Neuronal stem cell (in vitro differentiated cells): ENCODE measurements around the gene YTHDF1.
A peak's percentile ranks its signal among the peaks of the same experiment; 100 is the strongest.
"Not testable (repeated sequence)": the region's sequence is repeated elsewhere in the genome, so short reads cannot be mapped to it uniquely, and the experiment has no call there.

Experiments used
- DNase-seq: peaks from one replicate; pipeline ENCODE4 v3.0.0-alpha.2; 2013; ENCODE audit warnings: low spot score
- H2AFZ ChIP-seq: one replicate; pipeline ENCODE4 v1.6.1; 2013; ENCODE audit warnings: mild to moderate bottlenecking, low read length, inconsistent platforms
- H2AK5ac ChIP-seq: 2 replicates; pipeline ENCODE4 v1.6.1; 2013; ENCODE audit warnings: low read depth, mild to moderate bottlenecking, inconsistent platforms, low read length, moderate library complexity, mixed read lengths
- H2BK120ac ChIP-seq: 2 replicates; pipeline ENCODE4 v1.6.1; 2013; ENCODE audit warnings: low read depth, mild to moderate bottlenecking, inconsistent platforms, low read length, moderate library complexity, mixed read lengths
- H2BK12ac ChIP-seq: one replicate; pipeline ENCODE4 v1.6.1; 2013; ENCODE audit warnings: low read length, inconsistent platforms
- H2BK15ac ChIP-seq: 2 replicates; pipeline ENCODE4 v1.6.1; 2013; ENCODE audit warnings: mild to moderate bottlenecking, low read length, inconsistent platforms, mixed read lengths
- H2BK5ac ChIP-seq: one replicate; pipeline ENCODE4 v1.6.1; 2013; ENCODE audit warnings: inconsistent platforms, mild to moderate bottlenecking, low read length, moderate library complexity
- H3K14ac ChIP-seq: one replicate; pipeline ENCODE4 v1.6.1; 2013; ENCODE audit warnings: low read length, inconsistent platforms
- H3K18ac ChIP-seq: 2 replicates; pipeline ENCODE4 v1.6.1; 2013; ENCODE audit warnings: low read length, inconsistent platforms
- H3K23ac ChIP-seq: 2 replicates; pipeline ENCODE4 v1.6.1; 2013; ENCODE audit warnings: low read depth, mild to moderate bottlenecking, mixed read lengths, low read length, inconsistent platforms; ENCODE audit not compliant: poor library complexity
- H3K27ac ChIP-seq: replicated peaks from 3 replicates; pipeline ENCODE4 v1.5.1; 2013; ENCODE audit warnings: low read length, inconsistent platforms
- H3K27me3 ChIP-seq, 3 experiments: 2 replicates each; pipeline ENCODE4 v1.6.1; 2013; ENCODE audit warnings: low read length in 3 of 3, mild to moderate bottlenecking in 2 of 3, inconsistent platforms in 1 of 3, low read depth in 1 of 3, mixed read lengths in 1 of 3, moderate library complexity in 1 of 3; ENCODE audit not compliant: control insufficient read depth in 3 of 3, insufficient read depth in 3 of 3
- H3K36me3 ChIP-seq, 2 donors: replicated peaks in 1 of 2; 2 replicates each; pipeline ENCODE4 v1.6.1; 2013; ENCODE audit warnings: low read length in 2 of 2; ENCODE audit not compliant: control insufficient read depth in 2 of 2, insufficient read depth in 2 of 2
- H3K4ac ChIP-seq: 2 replicates; pipeline ENCODE4 v1.6.1; 2013; ENCODE audit warnings: inconsistent platforms, mild to moderate bottlenecking, low read length, moderate library complexity
- H3K4me1 ChIP-seq, 2 donors: 1 replicate in 1 of 2; 2 replicates in 1 of 2; pipeline ENCODE4 v1.6.1; 2013; ENCODE audit warnings: low read length in 2 of 2, low read depth in 1 of 2; ENCODE audit not compliant: control insufficient read depth in 2 of 2, insufficient read depth in 1 of 2
- H3K4me2 ChIP-seq: one replicate; pipeline ENCODE4 v1.6.1; 2013; ENCODE audit warnings: mild to moderate bottlenecking, low read length, inconsistent platforms; ENCODE audit not compliant: insufficient read depth, poor library complexity, severe bottlenecking
- H3K4me3 ChIP-seq, 2 donors: 2 replicates each; pipeline ENCODE4 v1.5.1; 2013; ENCODE audit warnings: low read length in 2 of 2, mild to moderate bottlenecking in 2 of 2, inconsistent platforms in 1 of 2, moderate library complexity in 1 of 2
- H3K79me1 ChIP-seq: one replicate; pipeline ENCODE4 v1.6.1; 2013; ENCODE audit warnings: low read depth, mild to moderate bottlenecking, inconsistent platforms, low read length, moderate library complexity
- H3K9ac ChIP-seq: one replicate; pipeline ENCODE4 v1.6.1; 2013; ENCODE audit warnings: mild to moderate bottlenecking, low read depth, low read length, inconsistent platforms; ENCODE audit not compliant: poor library complexity
- H3K9me3 ChIP-seq, 2 donors: replicated peaks in 1 of 2; 2 replicates each; pipeline versions ENCODE3 to v1.6.1; 2013; ENCODE audit warnings: low read length in 2 of 2, mild to moderate bottlenecking in 2 of 2, inconsistent platforms in 1 of 2, low read depth in 1 of 2, mixed read lengths in 1 of 2, moderate library complexity in 1 of 2; ENCODE audit not compliant: control insufficient read depth in 2 of 2, insufficient read depth in 1 of 2
- H4K8ac ChIP-seq: one replicate; pipeline ENCODE4 v1.6.1; 2013; ENCODE audit warnings: low read depth, mild to moderate bottlenecking, inconsistent platforms, low read length, moderate library complexity
- H4K91ac ChIP-seq: one replicate; pipeline ENCODE4 v1.6.1; 2013; ENCODE audit warnings: low read length, low read depth, mild to moderate bottlenecking, inconsistent platforms; ENCODE audit not compliant: poor library complexity
- WGBS, 2 donors: extraction: QIAGEN DNeasy Blood & Tissue Kit; methylation state at CpG; one replicate each; pipeline ENCODE4 v1.1.7; 2013; ENCODE audit warnings: missing lambda C conversion rate in 2 of 2, mixed read lengths in 1 of 2; ENCODE audit not compliant: insufficient read length in 2 of 2, insufficient replicate concordance in 1 of 2; ENCODE audit errors: extremely low coverage in 2 of 2; 5-methylcytosine and 5-hydroxymethylcytosine counted together

The YTHDF1 gene

DNA sequence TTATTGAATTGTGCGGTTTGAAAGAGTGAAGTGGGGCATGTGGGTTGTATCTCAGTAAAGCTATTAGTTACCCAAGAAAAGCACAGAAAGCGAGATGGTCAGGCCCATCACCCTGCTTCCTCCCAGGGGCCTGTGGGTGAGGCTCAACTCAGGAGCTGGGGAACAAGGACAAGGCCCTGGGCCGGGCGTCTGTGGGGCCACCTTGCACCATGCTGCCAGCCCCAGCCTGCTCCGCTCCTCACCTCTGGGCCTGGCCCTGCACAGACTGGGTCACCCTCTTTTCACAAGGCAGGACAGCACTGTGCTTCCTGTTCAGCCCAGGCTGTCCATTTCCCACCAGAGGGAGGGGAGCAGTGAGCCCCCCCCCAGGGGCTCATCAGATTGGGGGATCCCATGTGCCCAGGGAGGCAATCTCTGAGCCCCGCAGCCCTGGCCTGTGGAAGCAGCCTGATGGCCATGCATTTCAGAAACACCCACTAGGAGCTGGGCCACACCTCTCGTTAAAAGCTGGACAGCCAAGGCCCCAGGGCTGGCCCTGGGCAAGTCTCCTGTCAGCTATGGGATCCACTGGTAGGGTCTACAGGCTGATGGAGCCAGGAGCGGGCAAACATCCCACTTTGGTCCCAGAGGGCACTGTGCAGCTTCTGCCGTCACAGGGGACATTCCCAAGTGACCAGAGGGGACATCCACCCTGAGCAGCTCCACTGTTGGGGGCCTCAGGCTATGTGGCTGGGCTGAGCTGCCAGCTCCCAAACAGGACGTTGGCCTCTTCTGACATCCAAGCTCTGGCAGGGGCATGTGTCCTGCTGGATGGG lies 55.9 kb downstream of the YTHDF1 start:
- Histone ChIP-seq H2AK5ac (peak overlapping the region; percentile 98), H3K4me2 (no peak overlapping the region), H3K9me3 (peaks cover 0 to 3% of the 10 kb centered on the region in 2 donors), H3K27me3 (peaks cover 0 to 22% (median 0%) of the 10 kb centered on the region in 3 experiments), H3K4me3 (no peak overlapping the region), H3K36me3 (no peaks in the 10 kb centered on the region), H3K14ac (peak overlapping the region; percentile 4), H3K18ac (peak overlapping the region; percentile 70), H2BK15ac (peak overlapping the region; percentile 75), H2AFZ (no peak overlapping the region), H4K91ac (no peak overlapping the region), H3K9ac (no peak overlapping the region), H3K27ac (no peak overlapping the region), H3K4ac (no peak overlapping the region), H3K79me1 (no peaks in the 10 kb centered on the region), H3K23ac (no peak overlapping the region), H3K4me1 (peaks cover 8 to 20% of the 10 kb centered on the region in 2 donors), H4K8ac (no peak overlapping the region), H2BK120ac (peak overlapping the region; percentile 24), H2BK5ac (peak overlapping the region; percentile 3), H2BK12ac (peak overlapping the region; percentile 60)
- DNase-seq = no peak
- 100% methylated on average over 1 of the region's 10 CpGs; no CpG with 5 or more reads in 1 of the 2 donors for WGBS, 2 donors

DNA sequence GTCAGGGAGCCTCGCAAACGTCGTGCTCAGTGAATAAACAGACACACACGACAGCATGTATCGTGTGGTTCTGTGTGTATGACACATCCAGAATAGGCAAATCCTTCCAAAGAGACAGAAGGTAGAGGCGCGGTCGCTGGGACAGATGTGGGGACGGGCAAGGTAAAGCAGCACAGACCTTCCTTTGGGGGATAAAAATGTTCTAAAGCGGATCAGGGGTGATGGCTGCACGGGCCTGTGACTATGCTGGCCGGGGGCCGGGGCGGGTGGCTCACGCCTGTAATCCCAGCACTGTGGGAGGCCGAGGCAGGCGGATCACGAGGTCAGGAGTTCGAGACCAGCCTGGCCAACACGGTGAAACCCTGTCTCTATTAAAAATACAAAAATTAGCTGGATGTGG lies 56.7 kb downstream of the YTHDF1 start:
- not testable (repeated sequence) for H4K8ac ChIP-seq, H3K4ac ChIP-seq, H3K4me3 ChIP-seq, H3K18ac ChIP-seq, H4K91ac ChIP-seq, H3K23ac ChIP-seq, H2BK12ac ChIP-seq, H2BK5ac ChIP-seq, H3K4me2 ChIP-seq, H2BK15ac ChIP-seq, H3K79me1 ChIP-seq, H3K9ac ChIP-seq, H3K27ac ChIP-seq, H2AK5ac ChIP-seq, DNase-seq, H3K9me3 ChIP-seq, H2BK120ac ChIP-seq, H3K36me3 ChIP-seq, H2AFZ ChIP-seq
- WGBS, 2 donors = no CpG with 5 or more reads among the region's 20 CpGs
- Histone ChIP-seq H3K4me1 (peaks cover 8 to 13% of the 10 kb centered on the region in 2 donors), H3K14ac (peak overlapping the region; percentile 17), H3K27me3 (peaks cover 0 to 25% (median 0%) of the 10 kb centered on the region in 3 experiments)

DNA sequence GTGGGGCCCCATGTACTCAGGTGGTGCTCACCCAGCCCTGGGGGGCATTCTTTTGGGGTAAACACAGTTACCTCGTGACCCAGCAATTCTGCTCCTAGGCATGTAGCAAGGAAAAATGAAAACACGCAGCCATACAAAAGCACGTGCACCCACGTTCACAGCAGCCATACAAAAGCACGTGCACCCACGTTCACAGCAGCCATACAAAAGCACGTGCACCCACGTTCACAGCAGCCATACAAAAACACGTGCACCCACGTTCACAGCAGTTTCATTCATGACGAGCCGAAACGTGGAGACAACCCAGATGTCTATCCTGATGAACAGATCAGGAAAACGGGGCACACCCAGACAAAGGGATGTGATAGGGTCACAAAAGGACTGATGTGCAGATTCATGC lies 57.1 kb downstream of the YTHDF1 start:
- no peak overlapping the region for H2BK12ac ChIP-seq
- no peak overlapping the region for H3K4ac ChIP-seq
- H3K36me3 ChIP-seq = no peaks in the 10 kb centered on the region
- no peak overlapping the region for H2BK5ac ChIP-seq
- no peak overlapping the region for H3K27ac ChIP-seq
- H3K14ac ChIP-seq = peak overlapping the region; percentile 17
- DNase-seq = no peak
- H2AK5ac ChIP-seq = no peak overlapping the region
- no peak overlapping the region for H2AFZ ChIP-seq
- no peak overlapping the region for H3K23ac ChIP-seq
- no peak overlapping the region for H3K18ac ChIP-seq
- H3K9ac ChIP-seq = no peak overlapping the region
- H3K4me2 ChIP-seq = no peak overlapping the region
- no peak overlapping the region for H4K8ac ChIP-seq
- no peaks in the 10 kb centered on the region for H3K79me1 ChIP-seq
- peaks cover 5 to 9% of the 10 kb centered on the region in 2 donors for H3K4me1 ChIP-seq
- no peak overlapping the region for H3K4me3 ChIP-seq
- no peak overlapping the region for H4K91ac ChIP-seq
- no peak overlapping the region for H2BK120ac ChIP-seq
- WGBS, 2 donors = no CpG with 5 or more reads among the region's 14 CpGs
- H2BK15ac ChIP-seq = no peak overlapping the region
- H3K9me3 ChIP-seq = peaks cover 0 to 3% of the 10 kb centered on the region in 2 donors
- H3K27me3 ChIP-seq = peaks cover 0 to 28% (median 0%) of the 10 kb centered on the region in 3 experiments

DNA sequence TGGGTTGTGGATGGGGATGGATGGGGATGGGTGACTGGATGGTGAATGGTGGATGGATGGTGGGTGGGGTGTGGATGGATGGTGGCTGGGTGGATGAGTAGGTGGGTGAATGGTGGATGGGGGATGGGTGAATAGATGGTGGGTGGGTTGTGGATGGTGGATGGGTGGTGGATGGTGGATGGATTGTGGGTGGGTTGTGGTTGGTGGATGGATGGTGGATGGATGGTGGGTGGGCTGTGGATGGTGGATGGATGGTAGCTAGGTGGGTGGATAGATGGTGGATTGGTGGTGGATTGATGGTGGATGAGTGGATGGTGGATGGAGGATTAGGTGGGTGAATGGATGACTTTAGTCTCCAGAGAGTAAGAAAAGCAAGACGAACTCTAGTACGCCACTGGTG lies 57.6 kb downstream of the YTHDF1 start:
- peak overlapping the region; percentile 38 for H3K14ac ChIP-seq
- H3K18ac ChIP-seq = no peak overlapping the region
- no peak overlapping the region for H4K91ac ChIP-seq
- H3K79me1 ChIP-seq = no peaks in the 10 kb centered on the region
- H3K36me3 ChIP-seq = no peaks in the 10 kb centered on the region
- H3K4me2 ChIP-seq = no peak overlapping the region
- H2AK5ac ChIP-seq = no peak overlapping the region
- H3K4me3 ChIP-seq = no peak overlapping the region
- H3K27ac ChIP-seq = no peak overlapping the region
- no peak overlapping the region for H3K4ac ChIP-seq
- WGBS, 2 donors = no CpG with 5 or more reads among the region's 2 CpGs
- H3K9me3 ChIP-seq = peaks cover 0 to 3% of the 10 kb centered on the region in 2 donors
- H2AFZ ChIP-seq = no peak overlapping the region
- no peak overlapping the region for H2BK12ac ChIP-seq
- no peak for DNase-seq
- H2BK120ac ChIP-seq = no peak overlapping the region
- peaks cover 0 to 33% (median 0%) of the 10 kb centered on the region in 3 experiments for H3K27me3 ChIP-seq
- no peak overlapping the region for H4K8ac ChIP-seq
- H3K4me1 ChIP-seq = peaks cover 2 to 4% of the 10 kb centered on the region in 2 donors
- no peak overlapping the region for H2BK15ac ChIP-seq
- no peak overlapping the region for H2BK5ac ChIP-seq
- no peak overlapping the region for H3K9ac ChIP-seq
- no peak overlapping the region for H3K23ac ChIP-seq
